Epithelial cell of prostate (primary cell): ENCODE data around the gene ST7.
"Not testable (repeated sequence)": the region's sequence is repeated elsewhere in the genome, so short reads cannot be mapped to it uniquely, and the experiment has no call there.

ENCODE experiments used
- DNase-seq: peaks from one replicate; pipeline ENCODE4 v3.0.0-alpha.2; 2011; ENCODE audit warnings: low read depth, low spot score
- H3K27ac ChIP-seq: fragments of 450-650 bp; 2 replicates; pipeline ENCODE4 v1.5.1; 2017; ENCODE audit warnings: mild to moderate bottlenecking

The ST7 gene

DNA sequence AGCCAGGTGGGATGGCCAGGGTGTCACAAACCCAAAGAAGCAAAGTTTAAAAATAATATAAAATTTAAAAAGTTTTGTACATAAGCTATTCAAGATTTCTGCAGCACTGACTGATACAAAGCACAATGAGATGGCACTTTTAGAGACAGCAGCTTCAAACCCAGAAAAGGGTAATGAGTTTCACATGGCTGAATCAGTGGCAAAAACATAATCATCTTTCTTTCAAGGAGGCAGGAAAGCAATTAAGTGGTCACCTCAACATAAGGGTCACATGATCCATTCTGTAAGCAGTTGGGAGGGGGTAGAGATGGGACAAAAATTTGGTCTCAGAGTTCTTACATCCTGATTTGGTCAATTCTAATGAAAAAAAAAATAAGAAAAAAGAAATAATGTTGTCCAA lies 17.9 kb downstream of the ST7 start:
- not testable (repeated sequence) for DNase-seq, H3K27ac ChIP-seq

DNA sequence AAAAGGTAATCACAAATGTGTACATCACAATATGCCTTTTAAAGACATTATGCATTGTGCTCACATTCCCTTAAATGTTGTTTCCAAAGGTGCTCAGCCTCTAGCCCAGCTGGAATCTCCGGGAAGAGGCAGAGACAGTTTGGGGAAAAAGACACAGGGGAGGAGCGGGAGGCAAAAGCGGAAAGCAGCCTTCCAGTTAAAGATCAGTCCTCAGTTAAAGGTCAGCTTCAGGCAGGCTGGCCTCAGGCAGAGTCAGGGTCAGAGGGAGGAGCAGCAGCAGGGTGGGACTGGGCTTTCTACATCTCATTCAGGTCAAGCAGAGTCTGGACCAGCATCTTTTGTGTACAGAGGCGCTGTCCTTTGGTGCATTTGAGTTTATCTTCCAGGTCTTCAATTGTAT lies 18.6 kb downstream of the ST7 start:
- no peak for DNase-seq
- H3K27ac ChIP-seq, result no peak overlapping the region

DNA sequence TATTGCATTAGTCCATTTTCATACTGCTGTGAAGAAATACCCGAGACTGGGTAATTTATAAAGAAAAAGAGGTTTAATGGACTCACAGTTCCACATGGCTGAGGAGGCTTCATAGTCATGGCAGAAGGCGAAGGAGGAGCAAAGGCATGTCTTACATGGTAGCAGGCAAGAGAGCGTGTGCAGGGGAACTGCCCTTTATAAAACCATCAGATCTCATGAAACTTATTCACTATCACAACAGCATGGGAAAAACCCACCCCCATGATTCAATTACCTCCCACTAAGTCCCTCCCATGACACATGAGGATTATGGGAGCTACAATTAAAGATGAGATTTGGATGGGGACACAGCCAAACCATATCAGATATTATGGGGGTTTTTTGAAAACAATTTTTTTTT lies 21.7 kb downstream of the ST7 start:
- not testable (repeated sequence) for H3K27ac ChIP-seq, DNase-seq

DNA sequence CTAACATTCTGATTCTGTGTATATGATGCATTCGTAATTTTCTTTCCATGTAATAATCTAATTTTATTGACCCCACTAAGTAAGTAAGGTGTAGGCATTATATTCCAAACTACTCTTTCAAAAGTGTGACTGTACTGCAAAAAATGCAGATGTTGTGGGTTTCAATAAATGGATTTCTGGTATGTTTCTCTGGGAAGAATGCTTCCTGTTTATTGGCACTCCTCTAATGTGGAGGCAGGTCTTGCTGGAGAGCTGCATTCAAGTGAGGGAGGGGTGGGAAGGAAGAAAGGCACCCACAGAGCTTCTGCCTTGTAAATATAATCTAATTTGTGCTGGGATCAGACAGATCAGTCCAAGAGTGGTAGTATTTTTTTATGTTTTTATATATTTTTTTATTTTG lies 23.9 kb downstream of the ST7 start:
- no peak for DNase-seq
- H3K27ac ChIP-seq, result no peak overlapping the region

- no peak for DNase-seq
- H3K27ac ChIP-seq, result no peak overlapping the region
Measured at GRCh38 chr7:116978006-116978405, 24.7 kb downstream of the ST7 start.

DNA sequence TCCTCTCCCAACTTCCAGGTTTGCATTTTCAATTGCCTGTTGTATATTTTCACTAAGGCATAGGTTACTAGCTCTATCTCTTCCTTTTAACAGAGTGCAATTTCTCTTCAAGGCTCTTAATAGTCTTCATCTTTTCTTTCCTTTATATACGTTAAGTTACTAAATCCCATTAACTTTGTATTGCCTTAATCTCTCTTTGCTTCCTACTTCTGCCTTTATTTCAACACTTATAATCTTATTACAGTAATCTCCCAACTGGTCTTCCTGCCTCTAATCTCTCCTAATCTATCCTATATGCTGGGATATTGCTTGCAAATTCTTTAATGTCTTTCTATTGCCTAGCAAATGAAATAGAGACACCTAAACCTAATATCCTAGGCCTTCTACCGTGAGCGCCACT lies 26.1 kb downstream of the ST7 start:
- no peak overlapping the region for H3K27ac ChIP-seq
- no peak for DNase-seq

DNA sequence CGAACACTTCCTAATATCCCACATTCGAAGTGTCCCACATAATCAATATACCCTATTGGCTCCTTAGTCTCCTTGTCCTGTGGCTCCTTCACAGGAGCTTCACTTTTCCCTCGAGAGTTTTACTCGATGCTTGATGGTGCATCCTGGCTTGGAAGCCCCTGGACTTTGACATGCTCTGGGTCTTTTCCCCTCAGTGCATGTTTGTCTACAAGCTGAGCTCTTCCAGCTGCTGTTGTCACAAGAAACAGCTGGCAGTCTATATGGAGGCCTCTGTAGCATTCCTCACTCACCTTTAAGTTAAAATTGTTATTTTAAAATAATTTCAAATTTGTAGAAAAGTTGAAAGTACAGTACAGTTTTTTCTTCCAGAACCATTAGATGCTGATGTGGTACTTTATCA lies 27.1 kb downstream of the ST7 start:
- no peak overlapping the region for H3K27ac ChIP-seq
- DNase-seq, result no peak

- no peak overlapping the region for H3K27ac ChIP-seq
- no peak for DNase-seq
Measured at GRCh38 chr7:116981939-116982338, 28.6 kb downstream of the ST7 start.

GRCh38 chr7:116984511-116984910 lies 31.2 kb downstream of the ST7 start:
- DNase-seq, result no peak
- no peak overlapping the region for H3K27ac ChIP-seq

GRCh38 chr7:116984917-116985316 lies 31.6 kb downstream of the ST7 start:
- H3K27ac ChIP-seq, result no peak overlapping the region
- no peak for DNase-seq

GRCh38 chr7:116985575-116985974 lies 32.3 kb downstream of the ST7 start:
- no peak for DNase-seq
- H3K27ac ChIP-seq, result no peak overlapping the region

- no peak overlapping the region for H3K27ac ChIP-seq
- DNase-seq, result no peak
Measured at GRCh38 chr7:116986611-116987565, 33.6 kb downstream of the ST7 start.

- DNase-seq, result no peak
- H3K27ac ChIP-seq, result no peak overlapping the region
Measured at GRCh38 chr7:116988363-116988989, 35.2 kb downstream of the ST7 start.

GRCh38 chr7:116990056-116990455 lies 36.8 kb downstream of the ST7 start:
- H3K27ac ChIP-seq, result no peak overlapping the region
- no peak for DNase-seq

- DNase-seq, result no peak
- no peak overlapping the region for H3K27ac ChIP-seq
Measured at GRCh38 chr7:116991233-116991632, 37.9 kb downstream of the ST7 start.

- no peak for DNase-seq
- H3K27ac ChIP-seq, result no peak overlapping the region
Measured at GRCh38 chr7:116994611-116995010, 41.3 kb downstream of the ST7 start.

- H3K27ac ChIP-seq, result no peak overlapping the region
- DNase-seq, result no peak
Measured at GRCh38 chr7:116997972-116998371, 44.7 kb downstream of the ST7 start.

GRCh38 chr7:116998567-116999175 lies 45.4 kb downstream of the ST7 start:
- H3K27ac ChIP-seq, result no peak overlapping the region
- DNase-seq, result no peak

GRCh38 chr7:116999311-116999710 lies 46.0 kb downstream of the ST7 start:
- DNase-seq, result no peak

DNA sequence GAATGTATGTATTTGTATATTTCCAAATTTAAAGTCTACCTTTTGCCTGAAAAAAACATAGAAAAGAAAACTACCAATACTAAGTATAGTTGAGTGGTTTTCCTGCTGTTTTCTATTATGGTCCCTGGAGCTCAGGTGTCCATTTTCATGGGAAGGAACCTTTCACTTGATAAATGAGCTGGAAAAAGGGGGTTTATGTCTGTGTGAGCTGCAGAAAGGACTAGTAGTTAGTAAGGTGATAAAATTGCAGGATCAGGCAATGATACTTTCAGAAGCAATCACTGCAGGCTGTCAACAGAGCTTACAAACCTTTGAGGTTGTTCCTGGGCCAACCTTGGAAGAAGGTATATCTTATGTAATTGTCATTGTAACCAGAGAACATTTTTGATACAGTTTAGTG lies 48.0 kb downstream of the ST7 start:
- no peak overlapping the region for H3K27ac ChIP-seq
- no peak for DNase-seq

More at GRCh38 chr7:116999311-116999710, 46.0 kb downstream of the ST7 start:
- no peak overlapping the region for H3K27ac ChIP-seq

DNA sequence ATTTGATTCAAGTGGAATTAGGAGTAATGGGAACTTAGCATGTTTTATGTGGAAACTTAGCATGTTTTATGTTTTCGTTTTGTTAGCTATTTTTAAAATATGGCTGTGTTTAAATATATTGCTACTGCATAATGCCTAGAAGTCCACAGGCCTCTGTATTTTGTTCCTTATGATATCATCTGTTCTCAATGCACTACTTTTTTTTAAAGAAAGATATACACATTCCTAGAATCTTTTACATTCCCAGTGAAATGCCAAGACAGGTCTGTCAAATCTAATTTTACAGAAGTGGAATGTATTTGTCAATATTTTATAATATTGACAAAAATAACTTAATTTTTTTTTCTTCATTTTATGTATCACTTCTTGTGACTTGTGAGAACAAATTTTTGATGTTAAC lies 51.6 kb downstream of the ST7 start:
- H3K27ac ChIP-seq, result no peak overlapping the region
- DNase-seq, result no peak
